ENCODE measurements around the gene NFU1.

NFU1 gene

GRCh38 chr2:69411120-69411519, 26.1 kb downstream of the NFU1 start:
- Mint-ChIP-seq H3K36me3 (ENCODE audit: low read depth) (peaks cover 37% of the 10 kb centered on the region), H3K4me1 (no peaks in the 10 kb centered on the region), H3K9me3 (no peaks in the 10 kb centered on the region), H3K27me3 (ENCODE audit: low read depth) (no peaks in the 10 kb centered on the region), H3K4me3 (no peak overlapping the region), H3K27ac (no peak overlapping the region)
- no peak for TF ChIP-seq CTCF (IDR thresholded peaks at IDR 0.05; ENCODE audit: unreplicated experiment in 3 of 3)

GRCh38 chr2:69405306-69405705, 31.9 kb downstream of the NFU1 start:
- no peaks in the 10 kb centered on the region for H3K4me1 Mint-ChIP-seq
- H3K4me3 Mint-ChIP-seq = no peak overlapping the region
- no peak for TF ChIP-seq CTCF (IDR thresholded peaks at IDR 0.05; ENCODE audit: unreplicated experiment in 3 of 3)
- peaks cover 17% of the 10 kb centered on the region for H3K9me3 Mint-ChIP-seq
- H3K27me3 Mint-ChIP-seq (ENCODE audit: low read depth) = no peaks in the 10 kb centered on the region
- peaks cover 80% of the 10 kb centered on the region for H3K36me3 Mint-ChIP-seq (ENCODE audit: low read depth)
- H3K27ac Mint-ChIP-seq = no peak overlapping the region

- no peak overlapping the region for H3K4me3 Mint-ChIP-seq
- H3K9me3 Mint-ChIP-seq = peaks cover 9% of the 10 kb centered on the region
- no peak overlapping the region for H3K27ac Mint-ChIP-seq
- no peak for TF ChIP-seq CTCF (IDR thresholded peaks at IDR 0.05; ENCODE audit: unreplicated experiment in 3 of 3)
- H3K36me3 Mint-ChIP-seq (ENCODE audit: low read depth) = peaks cover 74% of the 10 kb centered on the region
- no peaks in the 10 kb centered on the region for H3K27me3 Mint-ChIP-seq (ENCODE audit: low read depth)
- H3K4me1 Mint-ChIP-seq = no peaks in the 10 kb centered on the region
Observed at GRCh38 chr2:69400121-69400520, 37.1 kb downstream of the NFU1 start.

GRCh38 chr2:69397234-69397633, 40.0 kb downstream of the NFU1 start:
- Mint-ChIP-seq H3K9me3 (no peaks in the 10 kb centered on the region), H3K36me3 (ENCODE audit: low read depth) (peaks cover 65% of the 10 kb centered on the region), H3K27ac (no peak overlapping the region), H3K4me3 (no peak overlapping the region), H3K27me3 (ENCODE audit: low read depth) (no peaks in the 10 kb centered on the region), H3K4me1 (no peaks in the 10 kb centered on the region)
- no peak for TF ChIP-seq CTCF (IDR thresholded peaks at IDR 0.05; ENCODE audit: unreplicated experiment in 3 of 3)

GRCh38 chr2:69395866-69396265, 41.4 kb downstream of the NFU1 start:
- H3K9me3 Mint-ChIP-seq = no peaks in the 10 kb centered on the region
- H3K27ac Mint-ChIP-seq = no peak overlapping the region
- no peak overlapping the region for H3K4me3 Mint-ChIP-seq
- TF ChIP-seq CTCF (IDR thresholded peaks at IDR 0.05; ENCODE audit: unreplicated experiment in 3 of 3) = no peak
- H3K27me3 Mint-ChIP-seq (ENCODE audit: low read depth) = no peaks in the 10 kb centered on the region
- peaks cover 51% of the 10 kb centered on the region for H3K36me3 Mint-ChIP-seq (ENCODE audit: low read depth)
- H3K4me1 Mint-ChIP-seq = no peaks in the 10 kb centered on the region

GRCh38 chr2:69393963-69394362, 43.3 kb downstream of the NFU1 start:
- TF ChIP-seq CTCF (IDR thresholded peaks at IDR 0.05; ENCODE audit: unreplicated experiment in 3 of 3) = no peak
- Mint-ChIP-seq H3K4me3 (no peak overlapping the region), H3K4me1 (no peaks in the 10 kb centered on the region), H3K36me3 (ENCODE audit: low read depth) (peaks cover 34% of the 10 kb centered on the region), H3K9me3 (no peaks in the 10 kb centered on the region), H3K27ac (no peak overlapping the region), H3K27me3 (ENCODE audit: low read depth) (no peaks in the 10 kb centered on the region)
